ENCODE results near the gene SOX13. TPM values are rescaled to one million over a fixed set of nuclear protein-coding genes. Genes with fewer than 3 reads are reported as not detected.

SOX13 gene
- total and polyA plus RNA-seq, 2 of the 4 experiments (the other 2 are of a cell fraction) = 0.54 to 3.5 TPM

GRCh38 chr1:204079608-204079999, 6.7 kb downstream of the SOX13 start:
- no peak overlapping the region for H3K27ac ChIP-seq (ENCODE audit: insufficient read depth, low read length)
- no peak for DNase-seq

More at GRCh38 chr1:204079608-204079999, 6.7 kb downstream of the SOX13 start:
- Histone ChIP-seq H3K14ac (replicated peaks; ENCODE audit: low read depth, low read length) (peak overlapping the region; percentile 69; the same call in 1 of the 2 replicates), H3K9me3 (ENCODE audit: control insufficient read depth, insufficient read depth, low read length) (no peaks in the 10 kb centered on the region), H2AK9ac (replicated peaks; ENCODE audit: low read depth, low read length, poor library complexity) (peak overlapping the region; percentile 88), H3K27me3 (ENCODE audit: control insufficient read depth, insufficient read depth, low read length) (no peaks in the 10 kb centered on the region), H3K79me1 (ENCODE audit: low read depth in 1 of 2, low read length in 2 of 2) (peaks cover 11 to 25% of the 10 kb centered on the region in 2 experiments), H3K23ac (ENCODE audit: low read depth, low read length) (0 out of 2 replicates have a peak overlapping the region, but pooled peaks have one; percentile 29), H3K4me2 (ENCODE audit: low read depth, low read length) (no peak overlapping the region), H4K5ac (ENCODE audit: low read depth, low read length) (peak overlapping the region; percentile 4; the same call in 1 of the 2 replicates), H3K18ac (ENCODE audit: low read depth, low read length) (no peak overlapping the region), H3K9ac (ENCODE audit: low read depth, low read length) (no peak overlapping the region), H2BK120ac (ENCODE audit: low read depth, low read length) (peak overlapping the region; percentile 0; the same call in 1 of the 2 replicates), H2BK20ac (ENCODE audit: low read depth, low read length) (no peak overlapping the region; the same call in 1 of the 2 replicates), H2AFZ (replicated peaks; ENCODE audit: low read length, poor library complexity) (peak overlapping the region; percentile 88), H3K9me1 (ENCODE audit: insufficient read depth, low read length) (peaks cover 15% of the 10 kb centered on the region), H4K91ac (ENCODE audit: insufficient read depth, low read depth, low read length) (peak overlapping the region; percentile 74; the same call in 1 of the 2 replicates), H4K8ac (ENCODE audit: low read depth in 2 of 2, low read length in 2 of 2) (peak overlapping the region; percentile 23 to 85; a peak in 3 of 4 replicates), H2AK5ac (ENCODE audit: low read depth, low read length) (peak overlapping the region; percentile 27), H2BK15ac (ENCODE audit: low read depth, low read length) (no peak overlapping the region), H3K4me1 (ENCODE audit: control insufficient read depth, insufficient read depth, low read length) (peaks cover 23% of the 10 kb centered on the region), H3K4me3 (ENCODE audit: insufficient read depth, low read depth, low read length) (no peak overlapping the region), H3K56ac (ENCODE audit: extremely low read depth, insufficient read depth, low read length) (no peak overlapping the region), H3K4ac (ENCODE audit: low read depth, low read length) (peak overlapping the region; percentile 80), H4K20me1 (ENCODE audit: insufficient read depth, low read length) (no peaks in the 10 kb centered on the region), H3K36me3 (ENCODE audit: control insufficient read depth, insufficient read depth, low read length) (no peaks in the 10 kb centered on the region), H2BK5ac (ENCODE audit: low read depth, low read length, poor library complexity, severe bottlenecking) (peak overlapping the region; percentile 10)
- in situ Hi-C loops (cut with MboI; ENCODE audit: low sequenced_read_pairs) (no loop called here), dilution Hi-C loops (cut with HindIII; ENCODE audit: low sequenced_read_pairs, unreplicated experiment) (no loop called here), intact Hi-C loops (cut with micrococcal nuclease) (no loop called here)
- TF ChIP-seq FOS (IDR thresholded peaks at IDR 0.05; ENCODE audit: low read depth, low read length) = no peak
- no peak for TF ChIP-seq BHLHE40 (IDR thresholded peaks at IDR 0.05; ENCODE audit: low read depth, low read length)
- no peak for TF ChIP-seq SMC3 (IDR thresholded peaks at IDR 0.05; ENCODE audit: low read depth, low read length)
- no peak for TF ChIP-seq CHD1 (IDR thresholded peaks at IDR 0.05; ENCODE audit: low read depth, low read length)
- no peak for TF ChIP-seq MAFK (IDR thresholded peaks at IDR 0.05; ENCODE audit: low read depth, low read length)
- TF ChIP-seq MXI1 (IDR thresholded peaks at IDR 0.05; ENCODE audit: borderline replicate concordance, low read depth, low read length) = no peak
- TF ChIP-seq USF2 (IDR thresholded peaks at IDR 0.05; ENCODE audit: low read depth, low read length) = no peak
- no peak for TF ChIP-seq MAZ (IDR thresholded peaks at IDR 0.05; ENCODE audit: borderline replicate concordance, low read depth, low read length)
- TF ChIP-seq POLR2A (IDR thresholded peaks at IDR 0.05; ENCODE audit: low read depth, low read length) = no peak
- no peak for TF ChIP-seq ELK1 (IDR thresholded peaks at IDR 0.05; ENCODE audit: borderline replicate concordance, low read depth, low read length)
- no peak for TF ChIP-seq RAD21 (IDR thresholded peaks at IDR 0.05; ENCODE audit: low read length)
- POLR2A ChIA-PET (ENCODE audit: unreplicated experiment) = no interaction called here
- WGBS, 2 experiments (ENCODE audit: extremely low coverage in 2 of 2, insufficient read length in 1 of 2) = no CpG with 5 or more reads among the region's 3 CpGs
- BruUV-seq (replicated peaks) = no TSS peak
- no peak for ATAC-seq (ENCODE audit: low read depth)
- CTCF ChIA-PET = interaction anchor here (0.5 to 1.4 kb wide), 3 partner anchors 9 to 209 kb away, joined by 3 read pairs; no protein-coding TSS in a partner anchor
